VCaP (cell line): ENCODE results near the gene NAA16.

ENCODE experiments used
- H3K27ac ChIP-seq: fragments of 450-650 bp; 2 replicates; pipeline ENCODE4 v1.5.1; 2017
- CTCF ChIP-seq: fragments of 450-650 bp; conservative IDR thresholded peaks from 2 replicates; pipeline ENCODE4 v1.5.1; 2017; ENCODE audit warnings: mild to moderate bottlenecking, moderate library complexity

The NAA16 gene

DNA sequence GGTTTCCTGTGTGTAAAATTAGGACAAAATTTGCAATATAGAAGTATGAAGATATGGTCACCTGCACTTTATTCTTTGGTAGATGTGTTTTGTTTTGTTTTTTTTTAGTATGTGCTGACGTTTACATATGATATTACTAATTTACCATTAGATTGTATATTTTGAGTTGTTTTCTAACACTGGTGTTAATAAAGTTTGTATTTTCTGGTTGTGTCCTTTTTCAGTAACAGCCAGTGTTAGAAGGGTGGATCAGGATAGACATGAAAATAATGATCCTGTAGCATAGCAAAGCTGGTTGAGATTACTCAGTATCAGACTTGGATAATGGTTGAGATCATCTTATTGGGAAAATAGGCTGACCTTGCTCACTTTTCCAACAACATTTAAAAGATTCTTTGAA is 6.2 kb downstream of the NAA16 start:
- H3K27ac ChIP-seq: no peak overlapping the region
- TF ChIP-seq CTCF: no peak

DNA sequence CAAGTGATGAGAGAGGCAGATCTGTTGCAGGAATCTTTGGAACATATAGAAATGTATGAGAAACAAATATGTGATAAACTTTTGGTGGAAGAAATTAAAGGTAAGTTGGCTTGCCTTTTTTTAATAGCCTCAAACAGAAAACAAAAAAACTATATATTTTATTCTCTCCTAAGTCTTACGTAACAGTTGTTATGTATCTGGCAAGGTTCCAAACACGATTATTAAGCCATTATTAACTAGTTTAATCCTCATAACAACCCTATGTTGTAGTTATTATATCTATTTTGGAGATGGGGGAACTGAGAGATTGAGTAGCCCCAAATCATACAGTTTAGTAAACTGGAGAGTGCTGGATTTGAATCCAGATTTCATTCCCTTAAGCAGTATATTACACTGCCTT is 14.7 kb downstream of the NAA16 start:
- TF ChIP-seq CTCF: no peak
- H3K27ac ChIP-seq: no peak overlapping the region

GRCh38 chr13:41326661-41327060 is 15.6 kb downstream of the NAA16 start:
- TF ChIP-seq CTCF: no peak
- no peak overlapping the region for H3K27ac ChIP-seq

- no peak for TF ChIP-seq CTCF
- H3K27ac ChIP-seq: no peak overlapping the region
Measured at GRCh38 chr13:41327994-41328790, 17.1 kb downstream of the NAA16 start.

GRCh38 chr13:41332829-41333228 is 21.8 kb downstream of the NAA16 start:
- no peak for TF ChIP-seq CTCF
- H3K27ac ChIP-seq: no peak overlapping the region

DNA sequence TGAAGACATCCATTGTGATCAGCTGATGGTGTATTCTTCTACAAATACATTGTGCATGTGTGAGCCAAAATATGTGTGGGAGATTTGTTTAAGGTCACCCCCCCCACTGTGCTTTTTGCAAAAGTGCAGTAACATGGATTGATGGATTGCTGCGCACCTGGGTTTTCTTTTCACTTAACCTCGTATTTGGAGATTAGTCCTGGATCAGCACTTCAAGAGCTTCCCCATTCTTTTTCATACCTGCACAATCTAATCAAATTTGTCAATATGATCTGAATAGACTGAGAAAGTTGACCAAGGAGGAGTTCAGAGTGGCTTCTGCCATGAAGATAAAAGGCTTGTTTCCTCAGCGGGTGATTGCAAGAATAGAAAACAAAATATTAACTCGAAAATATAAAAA is 23.7 kb downstream of the NAA16 start:
- no peak overlapping the region for H3K27ac ChIP-seq
- TF ChIP-seq CTCF: no peak

DNA sequence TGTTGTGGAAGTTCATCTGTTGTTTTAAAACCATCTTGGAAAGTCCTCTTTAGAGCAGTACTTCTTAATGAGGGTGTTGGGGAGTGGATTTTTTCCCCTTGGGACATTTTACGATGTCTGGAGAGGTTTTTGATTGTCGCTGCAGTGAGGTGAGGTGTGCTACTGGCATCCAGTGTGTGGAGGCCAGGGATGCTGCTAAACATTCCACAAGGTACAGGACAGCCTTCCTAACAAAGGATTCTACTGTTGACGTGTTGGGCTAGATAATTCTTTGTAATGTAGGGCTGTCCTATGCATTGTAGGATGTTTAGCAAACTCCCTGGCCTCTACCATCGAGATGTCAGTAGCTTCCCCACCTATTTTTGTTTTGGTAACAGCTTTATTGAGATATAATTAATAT is 33.3 kb downstream of the NAA16 start:
- TF ChIP-seq CTCF: no peak
- H3K27ac ChIP-seq: no peak overlapping the region
